Measurements from ENCODE around the gene STARD3NL. TPM values are rescaled to one million over a fixed set of nuclear protein-coding genes. Genes with fewer than 3 reads are reported as not detected.

Gene STARD3NL
- total and polyA plus RNA-seq, 2 of the 4 experiments (the other 2 are of a cell fraction) = 51.6 to 69.7 TPM

GRCh38 chr7:38211486-38211885 lies 33.4 kb downstream of the STARD3NL start:
- Histone ChIP-seq H4K8ac (ENCODE audit: low read depth in 2 of 2, low read length in 2 of 2) (no peak overlapping the region), H2BK20ac (ENCODE audit: low read depth, low read length) (no peak overlapping the region), H3K27ac (ENCODE audit: insufficient read depth, low read length) (no peak overlapping the region), H3K36me3 (ENCODE audit: control insufficient read depth, insufficient read depth, low read length) (peaks cover 8% of the 10 kb centered on the region), H2BK5ac (ENCODE audit: low read depth, low read length, poor library complexity, severe bottlenecking) (peak overlapping the region; percentile 3), H4K20me1 (ENCODE audit: insufficient read depth, low read length) (no peaks in the 10 kb centered on the region; the same call in 1 of the 2 replicates), H3K9ac (ENCODE audit: low read depth, low read length) (no peak overlapping the region), H2BK15ac (ENCODE audit: low read depth, low read length) (no peak overlapping the region), H3K4ac (ENCODE audit: low read depth, low read length) (no peak overlapping the region), H3K9me3 (ENCODE audit: control insufficient read depth, insufficient read depth, low read length) (no peaks in the 10 kb centered on the region), H2AK9ac (replicated peaks; ENCODE audit: low read depth, low read length, poor library complexity) (no peak overlapping the region), H3K18ac (ENCODE audit: low read depth, low read length) (no peak overlapping the region), H3K4me2 (ENCODE audit: low read depth, low read length) (no peak overlapping the region), H3K4me1 (ENCODE audit: control insufficient read depth, insufficient read depth, low read length) (peaks cover 3% of the 10 kb centered on the region; the same call in 1 of the 2 replicates), H3K27me3 (ENCODE audit: control insufficient read depth, insufficient read depth, low read length) (no peaks in the 10 kb centered on the region), H3K56ac (ENCODE audit: extremely low read depth, insufficient read depth, low read length) (no peak overlapping the region), H2AFZ (replicated peaks; ENCODE audit: low read length, poor library complexity) (no peak overlapping the region), H4K5ac (ENCODE audit: low read depth, low read length) (no peak overlapping the region), H3K23ac (ENCODE audit: low read depth, low read length) (no peak overlapping the region), H4K91ac (ENCODE audit: insufficient read depth, low read depth, low read length) (no peak overlapping the region), H3K79me1 (ENCODE audit: low read depth in 1 of 2, low read length in 2 of 2) (peaks cover 12 to 20% of the 10 kb centered on the region in 2 experiments; a peak in 3 of 4 replicates), H3K4me3 (ENCODE audit: insufficient read depth, low read depth, low read length) (no peak overlapping the region), H3K14ac (replicated peaks; ENCODE audit: low read depth, low read length) (no peak overlapping the region), H3K9me1 (ENCODE audit: insufficient read depth, low read length) (peaks cover 6% of the 10 kb centered on the region), H2AK5ac (ENCODE audit: low read depth, low read length) (no peak overlapping the region), H2BK120ac (ENCODE audit: low read depth, low read length) (no peak overlapping the region)
- ATAC-seq (ENCODE audit: low read depth) = no peak
- POLR2A ChIA-PET (ENCODE audit: unreplicated experiment) = no interaction called here
- intact Hi-C loops (cut with micrococcal nuclease) = no loop called here
- DNase-seq = no peak
- in situ Hi-C loops (cut with MboI; ENCODE audit: low sequenced_read_pairs) = no loop called here
- no CpG with 5 or more reads among the region's 1 CpG for WGBS, 2 experiments (ENCODE audit: extremely low coverage in 2 of 2, insufficient read length in 1 of 2)
- no TSS peak for BruUV-seq (replicated peaks)
- TF ChIP-seq FOS (IDR thresholded peaks at IDR 0.05; ENCODE audit: low read depth, low read length) = no peak
- CTCF ChIA-PET = no interaction called here
- dilution Hi-C loops (cut with HindIII; ENCODE audit: low sequenced_read_pairs, unreplicated experiment) = no loop called here

Data from IMR-90 (cell line).